HepG2 (cell line): ENCODE results near the gene PDIA5. TPM values are rescaled to one million over a fixed set of nuclear protein-coding genes. Genes with fewer than 3 reads are reported as not detected.

ENCODE experiments used
- ATRX ChIP-seq: sonication (generic); formaldehyde crosslinking; IDR thresholded peaks from 2 replicates; pipeline ENCODE4 v1.4.0; 2020; ENCODE audit warnings: missing genetic modification reagents, borderline replicate concordance
- BORCS8-MEF2B ChIP-seq: sonication (generic); formaldehyde crosslinking; IDR thresholded peaks from 2 replicates; pipeline ENCODE4 v1.8.0; 2022; ENCODE audit warnings: mild to moderate bottlenecking, missing genetic modification reagents
- BRCA1 ChIP-seq: sonication (generic); formaldehyde crosslinking; IDR thresholded peaks from 2 replicates; pipeline ENCODE4 v1.4.0; 2020; ENCODE audit warnings: missing genetic modification reagents
- CC2D1A ChIP-seq: sonication (generic); formaldehyde crosslinking; IDR thresholded peaks from 2 replicates; pipeline ENCODE4 v1.8.1; 2023; ENCODE audit warnings: mild to moderate bottlenecking, missing genetic modification reagents
- DR1 ChIP-seq: sonication (generic); formaldehyde crosslinking; IDR thresholded peaks from 2 replicates; pipeline ENCODE4 v1.8.0; 2021; ENCODE audit warnings: mild to moderate bottlenecking, missing genetic modification reagents, inconsistent platforms
- EED ChIP-seq: sonication (generic); formaldehyde crosslinking; IDR thresholded peaks from 2 replicates; pipeline ENCODE4 v1.5.0; 2020; ENCODE audit warnings: mild to moderate bottlenecking, missing genetic modification reagents
- GPN1 ChIP-seq: sonication (generic); formaldehyde crosslinking; IDR thresholded peaks from 2 replicates; pipeline ENCODE4 v1.5.1; 2020; ENCODE audit warnings: missing genetic modification reagents, borderline replicate concordance
- HHEX ChIP-seq: IDR thresholded peaks from 2 replicates; pipeline ENCODE4 v1.6.1; 2016; ENCODE audit warnings: control low read depth
- ISX ChIP-seq: sonication (generic); formaldehyde crosslinking; conservative IDR thresholded peaks from 2 replicates; pipeline ENCODE4 v1.5.0; 2020; ENCODE audit warnings: missing genetic modification reagents
- KDM1A ChIP-seq: IDR thresholded peaks from 2 replicates; pipeline ENCODE4 v1.6.1; 2016; ENCODE audit warnings: missing compliant biosample characterization
- KDM5A ChIP-seq: fragments of 200-600 bp; sonication (generic); IDR thresholded peaks from 2 replicates; pipeline ENCODE4 v1.7.0; 2018; ENCODE audit warnings: antibody characterized with exemption, mild to moderate bottlenecking, low read length, borderline replicate concordance
- NCOR1 ChIP-seq: fragments of 200-600 bp; sonication (generic); IDR thresholded peaks from 2 replicates; pipeline ENCODE4 v1.7.0; 2017; ENCODE audit warnings: antibody characterized with exemption, low read length, borderline replicate concordance
- NFKBIZ ChIP-seq: IDR thresholded peaks from 2 replicates; pipeline ENCODE4 v1.6.1; 2018; ENCODE audit warnings: missing genetic modification reagents, missing compliant biosample characterization
- NPAS2 ChIP-seq: sonication (generic); formaldehyde crosslinking; IDR thresholded peaks from 2 replicates; pipeline ENCODE4 v1.8.0; 2022; ENCODE audit warnings: mild to moderate bottlenecking, missing genetic modification reagents, borderline replicate concordance
- NR1H2 ChIP-seq: sonication (generic); formaldehyde crosslinking; IDR thresholded peaks from 2 replicates; pipeline ENCODE4 v1.8.1; 2022; ENCODE audit warnings: low read depth, missing genetic modification reagents, borderline replicate concordance
- PHF5A ChIP-seq: IDR thresholded peaks from one replicate; pipeline ENCODE4 v1.6.1; 2018; ENCODE audit warnings: low read depth, missing genetic modification reagents; ENCODE audit not compliant: unreplicated experiment
- RFX1 ChIP-seq: fragments of 450-650 bp; IDR thresholded peaks from 2 replicates; pipeline ENCODE4 v1.6.1; 2017
- ZMYM4 ChIP-seq: sonication (generic); formaldehyde crosslinking; IDR thresholded peaks from 2 replicates; pipeline ENCODE4 v1.8.1; 2023; ENCODE audit warnings: mild to moderate bottlenecking, missing genetic modification reagents
- ZNF260 ChIP-seq: sonication (generic); formaldehyde crosslinking; IDR thresholded peaks from 2 replicates; pipeline ENCODE4 v1.4.0; 2020; ENCODE audit warnings: missing genetic modification reagents, low read depth, mild to moderate bottlenecking, borderline replicate concordance
- ZNF432 ChIP-seq: sonication (generic); formaldehyde crosslinking; IDR thresholded peaks from 2 replicates; pipeline ENCODE4 v1.5.0; 2020; ENCODE audit warnings: missing genetic modification reagents, mild to moderate bottlenecking, borderline replicate concordance
- ZNF530 ChIP-seq: sonication (generic); formaldehyde crosslinking; IDR thresholded peaks from 2 replicates; pipeline ENCODE4 v1.5.0; 2020; ENCODE audit warnings: low read depth, mild to moderate bottlenecking, missing genetic modification reagents
- ZNF570 ChIP-seq: sonication (generic); formaldehyde crosslinking; IDR thresholded peaks from 2 replicates; pipeline ENCODE4 v1.4.0; 2020; ENCODE audit warnings: mild to moderate bottlenecking, missing genetic modification reagents, borderline replicate concordance
- ZNF572 ChIP-seq: sonication (generic); formaldehyde crosslinking; IDR thresholded peaks from 2 replicates; pipeline ENCODE4 v1.5.1; 2020; ENCODE audit warnings: mild to moderate bottlenecking, missing genetic modification reagents
- ZNF660 ChIP-seq: sonication (generic); formaldehyde crosslinking; IDR thresholded peaks from 2 replicates; pipeline ENCODE4 v1.5.1; 2020; ENCODE audit warnings: mild to moderate bottlenecking, low read depth, missing genetic modification reagents, borderline replicate concordance
- ZNF7 ChIP-seq: IDR thresholded peaks from 2 replicates; pipeline ENCODE4 v1.6.1; 2016; ENCODE audit warnings: missing biosample characterization, missing genetic modification reagents
- polyA plus RNA-seq, 8 experiments: library from polyadenylated mRNA; depleted of rRNA in 3 of 8; stranded (reverse) in 7 of 8; unstranded in 1 of 8; fragments of >200 nt; fragmentation: Illumina TruSeq in 4 of 8; extraction: Trizol in 4 of 8; gene quantifications; 2 replicates each; pipeline versions ENCODE4 v1.2.1 to v1.2.3, GENCODE V29; 2011 to 2016; ENCODE audit warnings: low read depth in 4 of 8, missing spikeins in 1 of 8, mixed read lengths in 1 of 8; ENCODE audit not compliant: insufficient read depth in 1 of 8
- total RNA-seq, 5 experiments: library from RNA; depleted of rRNA; stranded (reverse); fragments of >200 nt; fragmentation: Illumina TruSeq; extraction: Trizol; gene quantifications; 2 replicates each; pipeline ENCODE4 v1.2.3, GENCODE V29; 2016; ENCODE audit warnings: low read depth in 1 of 5
- TF ChIP-seq, protein P1 (sequence below): IDR thresholded peaks from 2 replicates; pipeline ENCODE4 v1.6.1; 2016; ENCODE audit warnings: control low read depth
- TF ChIP-seq, protein P2 (sequence below): sonication (generic); formaldehyde crosslinking; IDR thresholded peaks from 2 replicates; pipeline ENCODE4 v1.4.0; 2020; ENCODE audit warnings: mild to moderate bottlenecking, missing genetic modification reagents
- TF ChIP-seq, protein P3 (sequence below): sonication (generic); formaldehyde crosslinking; IDR thresholded peaks from 2 replicates; pipeline ENCODE4 v1.4.0; 2020; ENCODE audit warnings: mild to moderate bottlenecking, missing genetic modification reagents

The PDIA5 gene
- total and polyA plus RNA-seq, 2 of the 13 experiments (the other 11 are each of a cell fraction or from before 2014, with no cell fraction given): 51.3 to 74.3 TPM

DNA sequence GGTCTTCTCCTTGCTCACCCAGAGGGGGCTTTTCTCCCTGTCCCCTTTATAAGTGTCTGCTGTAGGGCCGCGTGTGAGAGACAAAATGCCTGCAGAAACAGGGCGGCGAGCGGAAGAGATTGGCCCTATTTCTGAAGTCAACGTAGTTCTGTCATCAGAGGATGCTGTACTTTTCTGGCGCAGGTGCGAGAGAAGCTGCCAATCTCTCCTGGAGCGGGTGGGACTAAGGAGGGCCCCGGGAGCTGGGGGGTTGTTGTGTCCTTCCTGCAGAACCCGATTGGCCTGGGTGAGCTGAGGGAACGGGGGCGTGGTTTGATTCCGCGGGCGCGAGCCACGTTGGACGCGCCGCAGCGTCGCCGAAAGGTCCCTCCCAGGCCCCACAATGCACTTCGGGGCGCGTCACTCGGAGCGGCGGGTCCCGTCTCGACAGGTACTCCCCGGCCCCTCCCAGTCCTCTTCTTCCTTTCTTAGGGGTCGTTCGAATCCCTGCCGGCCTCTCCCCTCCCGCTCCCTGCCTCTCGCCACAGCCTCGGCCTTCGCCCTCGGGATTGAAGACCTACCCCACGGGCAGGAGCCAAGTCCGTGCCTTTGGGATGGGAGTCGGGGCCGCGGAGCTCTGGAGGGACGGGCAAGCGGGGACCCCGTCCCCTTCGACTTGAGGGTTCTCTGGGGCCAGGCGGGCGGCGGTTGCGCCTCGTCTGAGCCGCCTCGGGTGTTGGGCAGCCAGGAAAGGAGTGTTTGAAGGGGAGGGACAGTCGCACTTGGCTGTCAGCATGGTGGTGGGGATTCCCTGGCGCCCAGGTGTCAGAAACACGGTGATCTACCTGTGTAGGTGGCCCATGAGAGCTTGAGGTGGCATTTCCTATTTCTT, 135.0 kb downstream of the PDIA5 start, which contains the start of gene SEC22A (continued):
- no peak for TF ChIP-seq ZNF530 (CRISPR knock-in tag)
- TF ChIP-seq ZNF260: no peak
- no peak for TF ChIP-seq ZNF572 (CRISPR knock-in tag)
- no peak for TF ChIP-seq ZNF7 (CRISPR knock-in tag)
- no peak for TF ChIP-seq ZNF432 (CRISPR knock-in tag)
- peak; percentile 88 for TF ChIP-seq KDM5A
- no peak for TF ChIP-seq EED
- TF ChIP-seq PHF5A (CRISPR knock-in tag): no peak
- TF ChIP-seq ZNF660 (CRISPR knock-in tag): no peak
- TF ChIP-seq, protein P1, sequence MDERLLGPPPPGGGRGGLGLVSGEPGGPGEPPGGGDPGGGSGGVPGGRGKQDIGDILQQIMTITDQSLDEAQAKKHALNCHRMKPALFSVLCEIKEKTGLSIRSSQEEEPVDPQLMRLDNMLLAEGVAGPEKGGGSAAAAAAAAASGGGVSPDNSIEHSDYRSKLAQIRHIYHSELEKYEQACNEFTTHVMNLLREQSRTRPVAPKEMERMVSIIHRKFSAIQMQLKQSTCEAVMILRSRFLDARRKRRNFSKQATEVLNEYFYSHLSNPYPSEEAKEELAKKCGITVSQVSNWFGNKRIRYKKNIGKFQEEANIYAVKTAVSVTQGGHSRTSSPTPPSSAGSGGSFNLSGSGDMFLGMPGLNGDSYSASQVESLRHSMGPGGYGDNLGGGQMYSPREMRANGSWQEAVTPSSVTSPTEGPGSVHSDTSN: peak; percentile 75
- TF ChIP-seq NFKBIZ: no peak
- no peak; the same call in 1 of the 2 replicates for TF ChIP-seq ZNF570 (CRISPR knock-in tag)
- no peak for TF ChIP-seq NPAS2
- TF ChIP-seq KDM1A (CRISPR knock-in tag): no peak
- TF ChIP-seq DR1: no peak; the same call in 1 of the 2 replicates
- TF ChIP-seq BRCA1: no peak
- TF ChIP-seq ZMYM4 (CRISPR knock-in tag): peak; percentile 76; the same call in 1 of the 2 replicates
- no peak for TF ChIP-seq RFX1
- no peak for TF ChIP-seq HHEX (CRISPR knock-in tag)
- TF ChIP-seq ATRX (CRISPR knock-in tag): no peak
- no peak for TF ChIP-seq GPN1 (CRISPR knock-in tag)
- TF ChIP-seq BORCS8-MEF2B (CRISPR knock-in tag): no peak
- TF ChIP-seq, protein P2, sequence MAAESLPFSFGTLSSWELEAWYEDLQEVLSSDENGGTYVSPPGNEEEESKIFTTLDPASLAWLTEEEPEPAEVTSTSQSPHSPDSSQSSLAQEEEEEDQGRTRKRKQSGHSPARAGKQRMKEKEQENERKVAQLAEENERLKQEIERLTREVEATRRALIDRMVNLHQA (CRISPR knock-in tag): no peak
- TF ChIP-seq CC2D1A (CRISPR knock-in tag): no peak
- TF ChIP-seq NCOR1: no peak
- TF ChIP-seq ISX: no peak
- TF ChIP-seq NR1H2 (CRISPR knock-in tag): no peak
- TF ChIP-seq, protein P3, sequence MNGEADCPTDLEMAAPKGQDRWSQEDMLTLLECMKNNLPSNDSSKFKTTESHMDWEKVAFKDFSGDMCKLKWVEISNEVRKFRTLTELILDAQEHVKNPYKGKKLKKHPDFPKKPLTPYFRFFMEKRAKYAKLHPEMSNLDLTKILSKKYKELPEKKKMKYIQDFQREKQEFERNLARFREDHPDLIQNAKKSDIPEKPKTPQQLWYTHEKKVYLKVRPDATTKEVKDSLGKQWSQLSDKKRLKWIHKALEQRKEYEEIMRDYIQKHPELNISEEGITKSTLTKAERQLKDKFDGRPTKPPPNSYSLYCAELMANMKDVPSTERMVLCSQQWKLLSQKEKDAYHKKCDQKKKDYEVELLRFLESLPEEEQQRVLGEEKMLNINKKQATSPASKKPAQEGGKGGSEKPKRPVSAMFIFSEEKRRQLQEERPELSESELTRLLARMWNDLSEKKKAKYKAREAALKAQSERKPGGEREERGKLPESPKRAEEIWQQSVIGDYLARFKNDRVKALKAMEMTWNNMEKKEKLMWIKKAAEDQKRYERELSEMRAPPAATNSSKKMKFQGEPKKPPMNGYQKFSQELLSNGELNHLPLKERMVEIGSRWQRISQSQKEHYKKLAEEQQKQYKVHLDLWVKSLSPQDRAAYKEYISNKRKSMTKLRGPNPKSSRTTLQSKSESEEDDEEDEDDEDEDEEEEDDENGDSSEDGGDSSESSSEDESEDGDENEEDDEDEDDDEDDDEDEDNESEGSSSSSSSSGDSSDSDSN (CRISPR knock-in tag): peak; percentile 39; the same call in 1 of the 2 replicates
